Measurements from ENCODE around the gene P4HB.

Gene P4HB

DNA sequence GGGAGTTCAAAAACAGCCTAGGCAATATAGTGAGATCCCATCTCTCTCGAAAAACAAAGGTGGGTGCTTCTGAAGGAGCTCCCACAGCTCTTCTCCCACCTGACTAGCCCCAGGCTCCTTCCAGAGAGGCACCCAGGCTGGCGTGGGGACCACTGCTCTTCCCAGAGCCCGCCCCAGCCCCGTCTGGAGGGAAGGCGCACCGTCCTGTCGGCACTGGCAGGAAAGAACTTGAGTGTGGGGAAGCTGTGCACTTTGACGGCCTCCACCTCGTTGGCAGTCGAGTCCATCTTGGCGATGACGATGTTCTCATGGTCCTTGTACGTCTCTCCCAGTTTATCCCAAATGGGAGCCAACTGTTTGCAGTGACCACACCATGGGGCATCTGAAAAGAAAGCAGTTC, 15.0 kb downstream of the P4HB start:
- no peak for DNase-seq (ENCODE audit: low read depth)
- H3K4me3 ChIP-seq (ENCODE audit: control insufficient read depth, low read depth, low read length), result no peak overlapping the region
- TF ChIP-seq, protein P1, sequence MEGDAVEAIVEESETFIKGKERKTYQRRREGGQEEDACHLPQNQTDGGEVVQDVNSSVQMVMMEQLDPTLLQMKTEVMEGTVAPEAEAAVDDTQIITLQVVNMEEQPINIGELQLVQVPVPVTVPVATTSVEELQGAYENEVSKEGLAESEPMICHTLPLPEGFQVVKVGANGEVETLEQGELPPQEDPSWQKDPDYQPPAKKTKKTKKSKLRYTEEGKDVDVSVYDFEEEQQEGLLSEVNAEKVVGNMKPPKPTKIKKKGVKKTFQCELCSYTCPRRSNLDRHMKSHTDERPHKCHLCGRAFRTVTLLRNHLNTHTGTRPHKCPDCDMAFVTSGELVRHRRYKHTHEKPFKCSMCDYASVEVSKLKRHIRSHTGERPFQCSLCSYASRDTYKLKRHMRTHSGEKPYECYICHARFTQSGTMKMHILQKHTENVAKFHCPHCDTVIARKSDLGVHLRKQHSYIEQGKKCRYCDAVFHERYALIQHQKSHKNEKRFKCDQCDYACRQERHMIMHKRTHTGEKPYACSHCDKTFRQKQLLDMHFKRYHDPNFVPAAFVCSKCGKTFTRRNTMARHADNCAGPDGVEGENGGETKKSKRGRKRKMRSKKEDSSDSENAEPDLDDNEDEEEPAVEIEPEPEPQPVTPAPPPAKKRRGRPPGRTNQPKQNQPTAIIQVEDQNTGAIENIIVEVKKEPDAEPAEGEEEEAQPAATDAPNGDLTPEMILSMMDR (IDR thresholded peaks at IDR 0.05; ENCODE audit: control insufficient read depth, insufficient read depth, low read depth, low read length, missing control alignments), result no peak

DNA sequence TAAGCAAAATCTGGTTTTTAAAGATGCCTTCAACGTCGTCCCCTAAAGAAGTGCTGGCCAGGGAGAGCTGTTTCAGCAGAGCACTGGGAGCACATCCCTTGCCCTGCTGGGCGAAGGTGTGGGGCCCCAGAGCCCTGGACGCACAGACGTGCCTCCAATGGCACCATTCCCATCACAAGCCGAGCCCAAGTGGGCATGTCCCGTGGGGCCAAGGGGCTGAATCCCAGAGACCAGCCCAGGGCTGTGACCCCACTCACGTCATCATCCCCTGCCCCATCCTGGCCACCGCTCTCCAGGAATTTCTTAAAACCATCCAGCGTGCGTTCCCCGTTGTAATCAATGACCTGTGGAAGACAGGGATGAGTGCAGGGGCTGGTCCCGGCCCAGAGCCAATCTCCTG, 15.4 kb downstream of the P4HB start:
- H3K4me3 ChIP-seq (ENCODE audit: control insufficient read depth, low read depth, low read length), result no peak overlapping the region
- TF ChIP-seq, protein P1 (IDR thresholded peaks at IDR 0.05; ENCODE audit: control insufficient read depth, insufficient read depth, low read depth, low read length, missing control alignments), result no peak
- no peak for DNase-seq (ENCODE audit: low read depth)

DNA sequence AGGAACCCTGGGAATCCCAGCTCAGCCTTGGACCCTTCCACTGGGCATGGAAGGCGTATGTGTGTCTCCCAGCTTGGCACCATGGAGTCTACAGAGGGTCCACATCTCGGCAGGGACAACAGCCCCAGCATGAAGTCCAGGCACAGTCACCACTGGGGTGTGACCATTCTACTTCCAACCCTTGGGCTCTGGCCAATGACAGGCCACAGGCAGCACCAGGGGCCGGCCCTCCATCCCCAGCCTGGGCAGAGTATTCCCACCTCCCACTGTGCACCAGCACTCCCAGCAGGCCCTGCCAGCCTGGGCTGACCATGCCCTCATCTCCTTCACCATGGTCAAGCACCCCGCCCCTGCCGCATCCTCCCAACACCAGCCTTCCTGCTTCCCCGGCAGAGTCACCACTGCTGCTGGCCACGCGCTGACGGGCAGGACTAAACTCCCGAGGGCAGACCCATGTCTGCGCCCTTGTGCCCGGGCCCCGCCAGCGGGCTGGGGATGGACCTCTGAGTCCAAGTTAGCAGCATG, 15.9 kb downstream of the P4HB start:
- TF ChIP-seq, protein P1 (IDR thresholded peaks at IDR 0.05; ENCODE audit: control insufficient read depth, insufficient read depth, low read depth, low read length, missing control alignments), result no peak
- DNase-seq (ENCODE audit: low read depth), result no peak

DNA sequence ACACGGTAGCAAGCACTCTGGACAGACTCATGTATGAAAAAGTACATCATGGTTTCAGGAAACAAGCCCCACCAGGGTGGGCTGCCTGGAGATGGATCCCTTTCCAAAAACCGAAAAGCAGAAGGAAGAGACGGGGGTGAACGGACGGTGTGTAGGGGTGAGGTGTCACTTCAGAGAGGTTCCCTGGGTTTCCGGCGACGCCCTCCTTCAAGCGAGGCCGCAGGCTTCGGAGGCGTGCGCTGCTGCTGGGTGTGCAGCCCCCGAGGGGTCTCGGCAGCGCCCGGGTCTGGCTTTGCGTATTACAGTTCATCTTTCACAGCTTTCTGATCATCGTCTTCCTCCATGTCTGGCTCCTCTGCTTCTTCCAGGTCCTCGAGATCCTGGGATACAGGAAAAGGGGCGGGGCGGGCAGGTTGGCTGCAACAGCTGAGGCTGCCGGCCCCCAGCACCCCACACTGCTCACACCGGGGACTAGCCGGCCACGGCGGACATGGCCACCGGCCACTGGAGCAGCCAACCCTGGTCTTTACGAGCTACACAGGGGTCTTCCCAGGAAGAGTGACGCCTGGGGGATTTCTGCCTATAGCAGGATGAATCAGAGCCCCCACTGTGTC, 16.5 kb downstream of the P4HB start:
- no peak overlapping the region for H3K4me3 ChIP-seq (ENCODE audit: control insufficient read depth, low read depth, low read length)
- TF ChIP-seq, protein P1 (IDR thresholded peaks at IDR 0.05; ENCODE audit: control insufficient read depth, insufficient read depth, low read depth, low read length, missing control alignments), result no peak
- DNase-seq (ENCODE audit: low read depth), result no peak

More for the DNA sequence above, 15.9 kb downstream of the P4HB start:
- no peak overlapping the region for H3K4me3 ChIP-seq (ENCODE audit: control insufficient read depth, low read depth, low read length)

DNA sequence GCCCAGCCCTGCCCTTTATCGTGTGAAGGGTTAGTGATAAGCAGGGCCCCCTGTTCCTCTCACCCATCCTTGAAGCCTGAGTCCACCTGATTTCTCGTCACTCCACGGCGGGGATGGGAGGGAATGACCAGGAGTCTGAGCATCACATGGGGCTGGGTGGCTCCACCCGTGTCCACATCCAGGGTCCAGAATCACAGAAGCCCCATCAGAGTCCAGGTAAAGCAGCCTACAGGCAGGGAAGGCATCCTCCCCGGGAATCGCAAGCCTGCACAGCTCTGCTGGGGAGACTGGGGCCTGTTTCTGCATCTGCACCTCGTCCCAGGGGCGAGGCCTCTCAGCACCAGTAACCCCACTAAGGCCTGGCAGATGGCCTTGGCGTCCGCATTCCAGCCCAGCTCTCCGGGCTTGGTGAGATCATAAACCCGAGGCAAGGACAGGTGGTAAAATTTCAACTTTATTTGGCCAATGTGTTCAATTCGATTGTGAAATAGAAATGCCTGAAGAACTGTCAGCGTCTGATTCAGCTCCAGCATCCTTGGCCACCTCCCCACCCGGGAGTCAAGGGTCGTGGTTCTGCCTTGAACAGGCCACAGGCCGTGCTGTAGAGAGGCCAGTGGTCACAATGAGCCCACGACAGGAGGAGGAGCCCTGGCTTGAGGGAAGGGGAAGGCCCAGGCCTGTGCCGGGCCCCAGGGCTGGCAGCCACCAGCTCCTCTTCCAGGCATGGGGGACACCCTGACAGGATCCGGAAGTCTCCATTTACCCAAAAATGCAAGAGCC, 17.4 kb downstream of the P4HB start:
- H3K4me3 ChIP-seq (ENCODE audit: control insufficient read depth, low read depth, low read length), result no peak overlapping the region
- DNase-seq (ENCODE audit: low read depth), result no peak
- TF ChIP-seq, protein P1 (IDR thresholded peaks at IDR 0.05; ENCODE audit: control insufficient read depth, insufficient read depth, low read depth, low read length, missing control alignments), result no peak

DNA sequence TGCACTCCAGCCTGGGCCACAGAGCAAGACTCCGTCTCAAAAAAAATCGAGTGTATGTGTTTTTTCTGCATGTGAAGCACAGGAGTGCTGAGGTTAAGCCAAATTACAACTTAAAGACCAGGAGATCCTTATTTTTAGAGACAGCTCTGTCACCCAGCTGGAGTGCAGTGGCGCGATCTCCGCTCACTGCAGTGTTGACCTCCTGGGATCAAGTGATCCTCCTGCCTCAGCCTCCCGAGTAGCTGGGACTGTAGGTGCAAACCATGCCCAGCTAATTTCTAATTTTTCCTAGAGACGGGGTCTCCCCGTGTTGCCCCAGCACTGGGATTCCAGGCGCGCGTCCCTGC, 18.0 kb downstream of the P4HB start:
- H3K4me3 ChIP-seq (ENCODE audit: control insufficient read depth, low read depth, low read length), result no peak overlapping the region
- no peak for DNase-seq (ENCODE audit: low read depth)
- TF ChIP-seq, protein P1 (IDR thresholded peaks at IDR 0.05; ENCODE audit: control insufficient read depth, insufficient read depth, low read depth, low read length, missing control alignments), result no peak

Data from AG09309 (cell line).